Stimulated activated CD8-positive, alpha-beta memory T cell treated with anti-CD3 and anti-CD28 coated beads, Interleukin-12 subunit alpha, Interleukin-12 subunit beta, amount 100 ng/mL, for 24 hours (primary cell): ENCODE data around the gene ABCD1.
A peak's percentile ranks its signal among the peaks of the same experiment; 100 is the strongest.
"Not testable (repeated sequence)": the region's sequence is repeated elsewhere in the genome, so short reads cannot be mapped to it uniquely, and the experiment has no call there.

ENCODE experiments used
- DNase-seq: peaks from one replicate; pipeline ENCODE4 v3.0.0-alpha.2; 2020; ENCODE audit errors: extremely low read depth

The ABCD1 gene

DNA sequence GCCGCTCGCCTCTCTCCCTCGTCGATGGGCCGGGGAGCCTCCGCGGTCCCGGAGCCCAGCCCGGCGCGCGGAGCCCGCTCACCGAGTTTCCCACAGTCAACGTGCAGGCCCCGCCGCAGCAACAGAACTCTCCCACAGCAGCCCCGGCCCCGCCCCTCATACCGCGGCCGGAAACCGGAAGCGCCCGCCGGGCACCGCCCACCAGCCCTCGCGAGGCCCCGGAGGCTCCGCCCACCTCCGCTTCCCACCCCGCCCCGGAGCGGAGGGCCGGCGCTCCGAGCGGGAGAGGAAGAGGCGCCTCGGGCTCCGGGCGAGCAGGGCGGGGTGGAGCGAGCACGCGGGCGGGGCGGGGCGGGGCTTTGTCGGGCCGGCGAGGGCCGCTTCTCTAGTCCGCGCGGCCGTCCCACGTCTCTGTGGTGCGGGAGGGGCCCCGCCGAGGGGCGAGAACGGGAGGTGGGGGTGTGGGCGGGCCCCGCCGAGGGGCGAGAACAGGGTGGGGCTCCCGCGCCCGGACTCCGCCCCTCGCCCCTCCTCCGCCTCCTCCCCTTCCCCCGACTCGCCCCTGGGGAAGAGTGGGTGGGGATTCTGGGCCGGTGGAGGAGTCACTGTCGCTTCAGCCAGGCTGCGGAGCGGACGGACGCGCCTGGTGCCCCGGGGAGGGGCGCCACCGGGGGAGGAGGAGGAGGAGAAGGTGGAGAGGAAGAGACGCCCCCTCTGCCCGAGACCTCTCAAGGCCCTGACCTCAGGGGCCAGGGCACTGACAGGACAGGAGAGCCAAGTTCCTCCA lies at the start of gene ABCD1, which contains the start of gene BCAP31:
Gene ABCD1, plus strand, starts transcription at position 605 of the 787 bp plus-strand sequence. CDS start 411 bp downstream, outside the sequence.
Gene BCAP31, minus strand, starts transcription at position 136 of the 787 bp plus-strand sequence. CDS start 1,143 bp downstream, outside the sequence.
- peak; percentile 65 for DNase-seq

DNA sequence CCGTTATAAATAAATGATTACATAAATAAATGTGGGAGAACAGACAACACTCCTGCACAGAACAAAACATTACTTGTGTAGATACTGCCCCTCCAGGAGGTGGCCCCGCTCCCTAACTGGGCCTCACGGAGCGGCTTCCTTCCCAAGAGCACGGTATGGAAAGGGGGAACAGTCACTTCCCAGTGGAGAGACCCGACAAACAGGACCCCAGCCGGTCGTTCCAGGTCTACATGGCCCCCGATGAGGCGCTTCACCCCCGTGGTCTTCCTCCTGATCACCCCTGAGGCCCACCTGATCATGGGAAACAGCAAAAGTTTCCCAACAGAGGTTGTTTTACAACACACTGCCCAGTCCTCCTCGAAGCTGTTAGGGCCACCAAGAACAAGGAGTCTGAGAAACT lies 43.5 kb upstream of the ABCD1 start:
- no peak for DNase-seq

DNA sequence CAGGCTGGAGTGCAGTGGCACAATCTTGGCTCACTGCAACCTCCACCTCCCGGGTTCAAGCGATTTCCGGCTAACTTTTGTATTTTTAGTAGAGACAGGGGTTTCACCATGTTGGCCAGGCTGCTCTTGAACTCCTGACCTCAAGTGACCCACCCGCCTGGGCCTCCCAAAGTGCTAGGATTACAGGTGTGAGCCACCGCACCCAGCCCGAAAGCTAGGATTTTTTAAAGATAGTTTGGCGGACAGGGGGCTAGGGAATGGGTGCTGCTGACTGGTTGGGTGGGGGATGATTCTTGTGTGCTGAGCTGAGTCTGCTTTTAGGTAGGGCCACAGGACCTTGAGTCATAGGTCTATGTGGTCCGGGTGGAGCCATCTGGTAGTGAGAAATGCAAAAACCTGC lies 41.2 kb upstream of the ABCD1 start:
- DNase-seq = not testable (repeated sequence)

DNA sequence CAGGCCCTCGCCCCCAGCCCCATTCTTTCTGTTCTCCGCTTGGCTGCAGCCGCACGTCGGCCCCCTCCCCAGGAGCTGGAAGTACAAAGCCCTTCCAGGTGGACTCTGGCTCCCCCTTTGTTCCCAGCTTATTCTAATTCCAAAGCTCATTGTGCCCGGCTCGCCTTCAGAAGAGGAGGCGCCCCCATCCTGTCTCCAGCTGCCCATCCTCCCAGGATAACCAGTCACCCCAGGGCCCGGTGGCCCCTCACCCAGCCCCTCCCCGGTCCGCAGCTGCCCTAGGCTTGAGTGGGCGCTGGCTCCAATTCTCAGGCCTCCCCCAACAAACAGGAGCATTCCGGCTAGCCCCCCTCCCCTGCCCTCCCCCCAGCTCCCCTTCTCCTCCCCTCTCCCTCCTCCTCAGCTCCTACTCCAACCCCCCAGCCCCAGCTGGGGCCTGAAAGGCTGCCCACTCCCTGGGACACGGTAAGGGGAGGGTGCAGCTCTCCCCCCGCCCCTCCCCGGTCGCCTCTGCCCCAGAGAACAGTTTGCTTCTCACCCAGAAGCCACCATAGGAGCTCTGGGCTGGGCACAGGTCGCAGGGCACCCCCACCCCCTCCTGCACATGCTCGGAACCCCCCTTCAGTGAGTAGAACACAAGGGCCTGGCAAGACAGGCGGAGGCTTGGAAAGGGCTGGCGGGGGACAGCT lies 40.0 kb upstream of the ABCD1 start:
- DNase-seq = no peak

DNA sequence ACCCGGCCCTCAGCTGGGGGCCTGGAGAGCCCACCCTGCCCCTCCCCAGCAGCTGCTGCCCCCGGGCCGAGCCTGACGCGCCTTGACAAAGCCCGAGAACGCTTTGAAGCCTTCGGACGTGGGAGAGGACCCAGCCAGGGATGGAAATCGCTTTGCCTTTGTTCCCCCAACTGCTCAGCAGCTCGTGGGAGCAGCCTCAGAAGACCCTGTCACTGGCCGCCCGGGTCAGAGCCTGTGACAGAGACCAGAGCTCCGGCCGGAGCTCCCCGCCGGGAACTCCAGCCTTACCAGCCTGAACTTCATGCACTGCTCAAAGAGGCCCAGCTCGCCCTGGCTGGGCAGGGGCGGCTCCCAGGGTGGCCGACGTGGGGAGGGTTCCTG lies 39.5 kb upstream of the ABCD1 start:
- no peak for DNase-seq

DNA sequence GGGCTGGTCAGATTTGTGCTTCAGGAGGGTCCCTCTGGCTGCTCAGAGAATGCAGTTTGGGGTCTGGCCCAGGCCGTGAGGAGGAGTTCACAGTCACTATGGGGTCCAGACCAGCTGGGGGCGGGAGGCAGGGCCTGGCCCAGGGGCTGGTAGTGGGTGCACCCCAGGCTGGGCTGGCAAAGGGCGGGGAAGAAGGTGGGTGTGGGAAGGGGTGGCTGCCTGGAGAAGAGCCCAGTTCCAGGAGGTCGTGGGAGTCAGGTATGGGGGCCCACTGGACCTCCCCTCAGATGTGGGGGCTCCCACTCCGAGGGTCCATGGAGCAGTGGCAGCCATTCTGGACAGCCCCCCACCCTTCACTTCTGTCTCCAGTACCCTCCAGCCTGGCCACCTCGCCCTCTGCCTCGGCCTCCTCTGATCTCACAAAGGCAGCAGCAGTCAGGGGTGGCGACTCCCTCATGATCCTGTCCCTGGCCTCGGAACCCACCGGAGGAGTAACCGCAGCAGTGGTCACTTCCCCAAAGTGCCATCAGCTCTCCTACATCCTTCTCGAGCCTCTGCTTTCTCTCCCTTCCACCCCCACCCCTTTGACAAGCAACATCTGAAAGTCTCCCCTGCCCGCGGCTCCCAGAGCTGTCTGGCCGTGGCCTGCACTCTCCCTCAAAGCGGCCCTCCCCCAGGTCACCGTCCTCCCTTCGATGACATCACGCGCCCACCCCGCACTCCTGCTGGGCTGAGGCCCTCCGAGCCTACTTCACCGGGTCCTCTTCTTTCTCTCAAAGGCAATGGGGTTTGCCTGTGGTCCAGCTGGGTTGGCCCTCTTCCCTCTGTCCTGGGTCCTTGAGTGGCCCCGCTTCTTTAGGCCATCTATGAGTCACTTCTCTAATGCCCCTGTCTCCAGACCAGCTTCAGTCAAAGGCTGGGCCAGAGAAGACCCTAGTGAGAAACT lies 38.6 kb upstream of the ABCD1 start:
- DNase-seq = no peak

DNA sequence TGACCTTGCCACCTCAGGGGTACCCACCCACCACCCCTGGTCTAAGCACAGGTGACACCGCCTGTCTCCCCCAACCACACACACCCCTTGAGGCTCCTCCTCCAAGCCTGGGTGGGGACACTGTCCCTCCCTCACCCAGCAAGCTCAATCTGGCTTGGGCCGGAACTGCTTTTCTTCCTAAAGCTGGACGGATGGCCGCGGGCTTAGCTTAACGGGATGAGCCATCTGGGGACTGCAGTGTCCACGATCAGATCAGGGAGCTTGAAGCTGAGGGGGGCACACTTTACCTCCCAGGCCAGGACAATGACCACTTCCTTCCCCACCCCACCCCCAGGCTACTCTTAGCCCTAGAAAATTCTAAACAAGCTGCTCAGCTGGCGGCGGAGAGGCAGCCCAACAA lies 37.9 kb upstream of the ABCD1 start:
- DNase-seq = no peak

DNA sequence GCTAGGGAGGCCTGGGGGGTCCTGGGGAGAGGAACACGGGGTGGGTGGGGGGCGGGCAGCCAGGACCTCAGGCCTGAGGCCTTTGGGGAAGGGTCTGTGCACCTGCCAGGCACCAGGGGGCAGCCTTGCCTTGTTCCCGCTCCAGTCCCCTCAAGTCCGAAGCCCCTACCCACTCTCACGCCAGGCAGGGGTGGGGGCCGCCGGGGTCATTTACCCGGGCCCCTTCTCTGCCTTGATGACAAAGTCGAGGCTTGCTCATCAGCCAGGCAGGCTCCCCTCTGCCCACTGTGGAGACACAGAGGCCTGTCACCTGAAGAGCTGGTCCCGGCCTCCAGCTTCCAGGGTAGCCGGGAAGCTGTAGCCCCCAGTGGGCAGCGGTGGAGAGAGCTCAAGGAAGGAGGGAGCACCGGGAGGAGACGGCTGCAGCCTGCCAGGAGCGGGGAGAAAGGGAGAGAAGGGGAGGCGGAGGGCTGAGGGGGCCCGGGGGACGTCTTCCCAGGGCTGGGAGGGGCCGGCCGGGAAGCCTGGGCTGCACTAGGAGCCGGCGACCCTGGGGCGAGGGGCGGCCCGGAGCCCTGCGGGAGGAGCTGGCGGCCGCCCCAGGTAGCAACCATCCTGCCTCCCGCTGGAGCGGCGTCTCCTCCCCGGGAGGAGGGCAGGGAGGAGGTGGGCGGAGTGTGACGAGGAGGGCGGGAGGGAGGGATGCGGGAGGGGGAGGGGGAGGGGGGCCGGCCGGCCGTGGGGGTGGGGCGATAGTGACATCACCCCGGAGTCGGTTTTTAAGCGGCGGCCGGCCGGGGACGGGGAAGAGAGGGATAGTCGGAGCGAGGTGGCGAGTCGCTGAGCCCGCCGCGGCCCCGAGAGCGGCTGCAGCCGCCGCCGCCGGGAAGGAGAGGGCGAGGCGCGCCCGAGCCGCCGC lies 37.3 kb upstream of the ABCD1 start, which contains the start of gene SLC6A8:
Gene SLC6A8, plus strand, starts transcription at position 806 of the 919 bp plus-strand sequence. CDS start 649 bp downstream, outside the sequence.
- no peak for DNase-seq

DNA sequence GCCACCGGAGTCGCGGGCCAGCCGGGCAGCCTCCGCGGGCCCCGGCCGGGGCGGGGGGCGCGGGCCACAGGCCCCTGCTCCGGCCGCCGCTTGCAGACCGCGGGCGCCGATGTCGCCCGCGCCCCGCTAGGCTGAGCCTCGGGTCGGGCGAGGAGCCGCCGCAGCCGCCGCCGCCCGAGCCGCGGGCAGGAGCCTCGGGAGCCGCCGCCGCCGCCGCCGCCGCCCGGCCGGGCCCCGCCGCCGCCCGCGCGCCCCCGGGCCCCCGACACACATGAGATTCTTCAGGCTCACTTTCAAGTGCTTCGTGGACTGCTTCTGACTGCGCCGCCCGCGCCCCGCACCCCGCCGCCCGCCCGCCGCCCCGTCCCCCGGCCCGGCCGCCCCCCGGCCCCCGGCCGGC lies 36.6 kb upstream of the ABCD1 start:
- DNase-seq = no peak

DNA sequence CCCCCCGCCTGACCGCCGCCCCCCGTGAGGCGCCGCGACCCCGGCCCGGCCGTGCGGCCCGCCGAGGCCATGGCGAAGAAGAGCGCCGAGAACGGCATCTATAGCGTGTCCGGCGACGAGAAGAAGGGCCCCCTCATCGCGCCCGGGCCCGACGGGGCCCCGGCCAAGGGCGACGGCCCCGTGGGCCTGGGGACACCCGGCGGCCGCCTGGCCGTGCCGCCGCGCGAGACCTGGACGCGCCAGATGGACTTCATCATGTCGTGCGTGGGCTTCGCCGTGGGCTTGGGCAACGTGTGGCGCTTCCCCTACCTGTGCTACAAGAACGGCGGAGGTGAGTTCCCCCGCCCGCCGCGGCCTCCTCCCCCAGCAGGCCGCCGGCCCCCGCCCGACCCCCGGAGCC lies 36.1 kb upstream of the ABCD1 start:
- no peak for DNase-seq

DNA sequence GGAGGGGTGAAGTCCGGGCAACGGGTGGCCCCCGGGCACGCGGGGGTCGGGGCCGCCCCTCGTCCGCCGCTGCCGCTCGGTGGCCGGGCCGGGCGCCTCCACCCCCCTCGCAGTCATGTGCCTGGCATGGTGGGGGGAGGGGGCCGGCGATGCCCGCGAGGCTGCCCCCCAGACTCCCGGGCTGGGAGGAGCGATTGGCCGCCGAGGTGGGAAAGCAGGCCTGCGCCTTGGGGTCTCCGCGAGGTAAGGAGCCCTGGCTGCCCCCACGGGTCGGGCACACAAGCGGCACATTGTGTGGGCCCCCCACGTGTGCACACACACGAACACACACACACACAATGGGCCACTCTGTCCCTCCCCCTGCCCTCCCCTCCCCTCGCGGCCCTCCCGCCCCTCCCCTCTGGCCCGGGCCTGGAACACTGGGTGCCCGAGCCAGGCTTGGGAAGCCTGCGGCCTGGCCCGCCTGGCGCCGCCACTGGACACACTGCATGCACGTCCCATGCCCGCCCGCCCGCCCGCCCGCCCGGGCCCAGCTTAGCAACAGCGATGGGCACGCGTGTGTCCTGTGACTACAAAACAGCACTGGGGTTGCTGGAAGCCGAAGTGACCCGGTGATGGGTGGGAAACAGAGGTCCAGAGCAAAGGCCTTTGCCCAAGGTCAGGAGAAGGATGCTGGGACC lies 35.6 kb upstream of the ABCD1 start:
- DNase-seq = no peak

DNA sequence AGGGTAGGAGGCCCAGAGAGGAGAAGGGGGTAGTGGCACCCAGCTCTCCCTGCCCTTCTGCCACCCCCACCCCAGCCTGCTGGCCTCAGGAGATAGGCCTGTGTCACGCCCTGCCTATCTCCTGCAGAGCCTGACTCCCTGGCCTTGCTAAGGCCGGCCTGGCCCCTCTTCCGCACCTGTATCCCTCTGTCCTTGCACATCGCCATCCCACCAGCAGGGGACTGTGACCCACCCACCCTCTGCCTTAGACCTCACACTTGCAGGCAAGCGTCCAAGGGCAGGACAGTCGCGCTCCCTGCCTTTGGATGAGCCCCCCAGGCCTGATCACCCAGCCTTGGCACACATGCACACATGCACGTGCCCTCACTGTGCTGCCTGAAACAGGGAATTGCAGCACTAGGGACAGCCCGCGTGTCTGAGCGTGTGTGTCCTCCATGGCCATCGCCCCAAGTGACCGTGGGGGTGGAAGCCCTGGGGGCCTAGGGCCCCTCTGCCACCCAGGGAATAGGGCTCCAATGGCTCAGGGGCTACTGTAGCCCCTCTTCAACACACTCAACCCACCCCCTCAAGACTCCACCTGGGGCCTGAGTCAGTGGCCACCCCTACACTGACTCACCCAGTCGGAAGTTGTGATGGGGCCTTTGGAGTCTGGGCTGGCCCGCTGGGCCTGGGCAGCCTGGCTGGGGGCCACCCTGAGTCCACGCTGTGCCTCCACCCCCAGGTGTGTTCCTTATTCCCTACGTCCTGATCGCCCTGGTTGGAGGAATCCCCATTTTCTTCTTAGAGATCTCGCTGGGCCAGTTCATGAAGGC lies 34.8 kb upstream of the ABCD1 start:
- DNase-seq = no peak

DNA sequence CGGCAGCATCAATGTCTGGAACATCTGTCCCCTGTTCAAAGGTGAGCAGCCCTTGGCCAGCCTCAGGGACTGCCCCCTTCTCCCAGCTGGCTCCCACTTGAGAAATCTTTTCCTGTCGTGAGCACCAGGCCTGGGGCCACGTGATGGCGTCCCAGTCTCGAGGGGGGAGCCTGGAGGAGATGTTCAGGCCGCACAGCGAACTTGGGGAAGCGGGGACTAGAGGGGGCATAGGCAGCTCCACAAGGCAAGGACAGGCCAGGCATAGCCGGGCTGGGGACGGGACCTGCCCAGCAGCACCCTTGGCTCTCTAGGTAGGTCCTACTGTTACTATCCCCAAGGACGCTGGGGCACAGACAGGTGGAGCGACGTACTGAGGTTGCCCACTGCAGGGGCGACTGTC lies 34.2 kb upstream of the ABCD1 start:
- DNase-seq = no peak

DNA sequence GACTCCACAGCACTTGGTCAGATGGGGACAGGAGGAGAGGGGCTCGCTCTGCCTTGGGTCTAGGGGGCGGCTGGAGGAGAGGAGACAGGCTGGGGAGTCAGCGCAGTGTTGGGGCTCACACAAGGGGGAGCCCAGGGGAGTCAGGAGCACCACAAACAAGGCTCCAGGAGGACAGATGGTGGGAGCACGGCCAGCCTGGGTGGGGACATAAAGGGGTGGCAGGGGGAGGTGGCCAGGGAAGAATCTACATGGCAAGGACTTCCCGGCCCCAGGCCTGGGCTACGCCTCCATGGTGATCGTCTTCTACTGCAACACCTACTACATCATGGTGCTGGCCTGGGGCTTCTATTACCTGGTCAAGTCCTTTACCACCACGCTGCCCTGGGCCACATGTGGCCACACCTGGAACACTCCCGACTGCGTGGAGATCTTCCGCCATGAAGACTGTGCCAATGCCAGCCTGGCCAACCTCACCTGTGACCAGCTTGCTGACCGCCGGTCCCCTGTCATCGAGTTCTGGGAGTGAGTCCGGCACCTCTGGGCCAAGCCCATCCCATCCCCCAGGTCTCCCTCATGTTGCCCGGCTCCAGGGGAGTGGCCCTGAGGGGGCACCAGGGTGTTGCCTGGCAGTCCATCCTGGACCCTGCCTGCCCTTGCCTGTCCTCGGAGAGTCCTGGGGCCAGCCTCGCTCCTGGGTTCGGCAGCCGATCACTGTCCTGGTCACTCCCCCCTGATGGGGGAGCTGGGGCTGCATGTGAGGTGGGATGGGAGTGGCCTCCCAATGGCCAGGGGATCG lies 33.4 kb upstream of the ABCD1 start:
- DNase-seq = not testable (repeated sequence)

DNA sequence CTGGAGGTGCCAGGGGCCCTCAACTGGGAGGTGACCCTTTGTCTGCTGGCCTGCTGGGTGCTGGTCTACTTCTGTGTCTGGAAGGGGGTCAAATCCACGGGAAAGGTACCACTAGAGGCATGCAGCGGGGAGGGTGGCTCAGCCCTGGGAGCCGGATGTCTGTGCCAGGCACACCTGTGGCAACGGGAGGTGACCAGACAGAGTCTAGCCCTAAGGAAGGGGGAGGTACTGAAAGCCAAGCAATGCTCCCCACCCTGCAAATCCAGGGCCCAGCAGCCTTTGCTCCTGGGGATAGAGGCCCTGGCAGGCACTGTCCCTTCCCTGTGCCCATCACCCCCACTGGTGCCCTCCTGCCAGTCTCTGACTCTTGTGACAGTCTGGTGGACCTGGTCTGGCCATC lies 32.7 kb upstream of the ABCD1 start:
- no peak for DNase-seq

DNA sequence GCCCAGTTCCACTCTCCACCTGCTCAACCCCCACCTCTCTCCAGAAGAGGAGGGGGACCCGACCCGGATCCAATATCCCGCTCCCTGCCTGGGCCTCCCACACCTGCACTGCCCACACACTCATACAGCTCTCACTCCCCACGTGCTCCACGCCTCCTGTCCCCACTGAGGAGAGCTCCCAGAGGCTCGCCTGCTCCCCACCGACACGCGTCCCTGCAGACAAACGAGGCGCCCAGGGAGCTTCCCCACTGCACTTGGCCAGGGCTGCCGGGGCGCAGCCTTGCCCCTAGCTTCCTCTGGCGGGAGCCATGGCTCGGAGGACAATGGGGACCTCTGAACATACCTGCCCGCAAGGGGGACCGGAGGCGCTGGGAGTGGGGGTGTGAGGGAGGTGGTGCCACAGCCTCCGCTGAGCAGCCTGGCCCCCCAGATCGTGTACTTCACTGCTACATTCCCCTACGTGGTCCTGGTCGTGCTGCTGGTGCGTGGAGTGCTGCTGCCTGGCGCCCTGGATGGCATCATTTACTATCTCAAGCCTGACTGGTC lies 32.0 kb upstream of the ABCD1 start:
- DNase-seq = no peak

DNA sequence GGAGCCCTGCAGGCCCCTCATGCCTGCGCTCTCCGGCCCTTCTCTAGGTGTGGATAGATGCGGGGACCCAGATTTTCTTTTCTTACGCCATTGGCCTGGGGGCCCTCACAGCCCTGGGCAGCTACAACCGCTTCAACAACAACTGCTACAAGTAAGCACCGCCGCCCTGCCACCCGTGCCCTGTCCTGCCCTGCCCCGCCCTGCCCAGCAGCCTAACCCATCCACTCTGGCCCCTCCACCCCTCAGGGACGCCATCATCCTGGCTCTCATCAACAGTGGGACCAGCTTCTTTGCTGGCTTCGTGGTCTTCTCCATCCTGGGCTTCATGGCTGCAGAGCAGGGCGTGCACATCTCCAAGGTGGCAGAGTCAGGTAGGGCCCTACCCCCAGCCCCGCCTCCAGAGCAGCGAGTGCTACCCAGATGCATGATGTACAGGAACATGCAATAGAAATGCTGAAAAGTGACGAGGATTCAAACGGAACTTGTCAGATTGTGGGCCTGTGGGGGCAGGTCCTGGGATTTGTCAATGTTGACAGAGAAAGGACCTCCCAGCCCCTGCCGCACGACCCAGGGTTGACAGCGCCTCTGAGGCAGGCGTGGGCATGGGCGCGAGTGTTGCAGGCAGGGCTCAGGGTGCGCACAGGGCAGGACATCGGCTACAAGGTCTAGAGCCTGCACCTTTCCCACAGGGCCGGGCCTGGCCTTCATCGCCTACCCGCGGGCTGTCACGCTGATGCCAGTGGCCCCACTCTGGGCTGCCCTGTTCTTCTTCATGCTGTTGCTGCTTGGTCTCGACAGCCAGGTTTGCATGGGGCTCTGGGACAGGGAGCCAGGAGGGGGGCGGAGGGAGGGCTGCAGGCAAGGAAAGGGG lies 31.2 kb upstream of the ABCD1 start:
- no peak for DNase-seq
